Endothelial cell of umbilical vein (primary cell): Measurements from ENCODE around the gene KDM3A. TPM values are rescaled to one million over a fixed set of nuclear protein-coding genes. Genes with fewer than 3 reads are reported as not detected.

Source experiments
- BruUV-seq: library from RNA; stranded (reverse); fragments of 400-500 nt; replicated peaks from 2 replicates; lab custom pipeline; 2021; lab: Mats Ljungman, UMichigan
- CTCF ChIA-PET: fragments of 300-600, 350-600 bp; sonication (Branson Sonifier 250); formaldehyde crosslinking; loops from one replicate; lab custom pipeline; 2021; ENCODE audit warnings: antibody characterized with exemption, inconsistent platforms; lab: Charles Lee
- POLR2A ChIA-PET: fragments of 300-600, 350-600 bp; sonication (Branson Sonifier 250); formaldehyde crosslinking; loops from one replicate; lab custom pipeline; 2021; ENCODE audit warnings: antibody characterized with exemption, inconsistent platforms; lab: Charles Lee
- DNase-seq: peaks from one replicate; pipeline ENCODE4 v3.0.0-alpha.2; 2011; ENCODE audit warnings: low read depth, low spot score
- FAIRE-seq: peaks from 2 replicates; lab custom pipeline; 2011; peaks lifted over from hg19 to GRCh38; lab: Jason Lieb, UNC
- H2AFZ ChIP-seq: 2 replicates; pipeline ENCODE4 v1.6.0; 2012; ENCODE audit warnings: low read depth, low read length, control low read depth, inconsistent platforms
- H3K27ac ChIP-seq: 2 replicates; pipeline ENCODE4 v1.5.1; 2011; ENCODE audit warnings: low read depth, mild to moderate bottlenecking, control low read depth, low read length, moderate library complexity; ENCODE audit not compliant: insufficient read depth
- H3K27me3 ChIP-seq, 2 experiments: 2 replicates each; pipeline versions ENCODE4 v1.6.0 to v1.6.1; 2011; ENCODE audit warnings: low read length in 2 of 2, mixed read lengths in 1 of 2; ENCODE audit not compliant: control insufficient read depth in 2 of 2, insufficient read depth in 2 of 2
- H3K36me3 ChIP-seq, 2 experiments: 2 replicates in 1 of 2; 3 replicates in 1 of 2; pipeline ENCODE4 v1.5.1; 2011; ENCODE audit warnings: low read length in 2 of 2, mild to moderate bottlenecking in 1 of 2, moderate library complexity in 1 of 2; ENCODE audit not compliant: control insufficient read depth in 2 of 2, insufficient read depth in 2 of 2; ENCODE audit errors: extremely low read depth in 1 of 2
- H3K4me1 ChIP-seq: 3 replicates; pipeline ENCODE4 v1.5.1; 2011; ENCODE audit warnings: mild to moderate bottlenecking, low read length; ENCODE audit not compliant: control insufficient read depth, insufficient read depth; ENCODE audit errors: extremely low read depth
- H3K4me2 ChIP-seq: 2 replicates; pipeline ENCODE4 v1.6.1; 2011; ENCODE audit warnings: low read length, control low read depth, mixed read lengths; ENCODE audit not compliant: insufficient read depth
- H3K4me3 ChIP-seq, 3 experiments: fragments of 200-600 bp in 1 of 3; sonication (generic), shearing (Covaris generic) in 1 of 3; replicated peaks in 1 of 3; 2 replicates each; pipeline ENCODE4 v1.5.1; 2011 to 2016; ENCODE audit warnings: control low read depth in 3 of 3, low read length in 3 of 3, mild to moderate bottlenecking in 2 of 3, inconsistent platforms in 1 of 3, low read depth in 1 of 3, moderate library complexity in 1 of 3; ENCODE audit not compliant: insufficient read depth in 1 of 3
- H3K79me2 ChIP-seq: 2 replicates; pipeline ENCODE4 v1.6.0; 2012; ENCODE audit warnings: low read length, inconsistent platforms; ENCODE audit not compliant: control insufficient read depth, insufficient read depth
- H3K9ac ChIP-seq: replicated peaks from 2 replicates; pipeline ENCODE3; 2011; ENCODE audit warnings: low read length, control low read depth; ENCODE audit not compliant: insufficient read depth; ENCODE audit errors: extremely low read depth
- H3K9me1 ChIP-seq: replicated peaks from 3 replicates; pipeline ENCODE4 v1.6.0; 2011; ENCODE audit warnings: mild to moderate bottlenecking, low read length; ENCODE audit not compliant: control insufficient read depth, insufficient read depth; ENCODE audit errors: extremely low read depth
- H3K9me3 ChIP-seq: replicated peaks from 2 replicates; pipeline ENCODE4 v1.5.1; 2012; ENCODE audit warnings: low read length, inconsistent platforms; ENCODE audit not compliant: control insufficient read depth, insufficient read depth
- H4K20me1 ChIP-seq: replicated peaks from 2 replicates; pipeline ENCODE3; 2011; ENCODE audit warnings: mild to moderate bottlenecking, low read length; ENCODE audit not compliant: control insufficient read depth, insufficient read depth; ENCODE audit errors: extremely low read depth
- EZH2 ChIP-seq: IDR thresholded peaks from 2 replicates; pipeline ENCODE4 v1.6.1; 2012; ENCODE audit warnings: borderline replicate concordance, low read depth, mild to moderate bottlenecking, moderate library complexity, low read length, inconsistent platforms; ENCODE audit not compliant: severe bottlenecking
- FOS ChIP-seq: IDR thresholded peaks from 2 replicates; pipeline ENCODE4 v1.6.1; 2011; ENCODE audit warnings: mild to moderate bottlenecking, low read length, moderate library complexity, borderline replicate concordance; ENCODE audit not compliant: insufficient read depth
- GATA2 ChIP-seq: IDR thresholded peaks from 2 replicates; pipeline ENCODE4 v1.7.0; 2011; ENCODE audit warnings: low read depth, mild to moderate bottlenecking, moderate library complexity, mixed read lengths, low read length; ENCODE audit not compliant: insufficient read length, insufficient read depth
- JUN ChIP-seq: IDR thresholded peaks from 2 replicates; pipeline ENCODE4 v1.6.1; 2011; ENCODE audit warnings: borderline replicate concordance, low read depth; ENCODE audit not compliant: insufficient read length, insufficient read depth
- MYC ChIP-seq: IDR thresholded peaks from one replicate; pipeline ENCODE4 v1.6.1; 2011; ENCODE audit warnings: mild to moderate bottlenecking, low read depth, low read length
- POLR2A ChIP-seq: IDR thresholded peaks from 2 replicates; pipeline ENCODE4 v1.6.1; 2012; ENCODE audit warnings: low read depth, mild to moderate bottlenecking, control low read depth, low read length
- POLR2AphosphoS5 ChIP-seq: IDR thresholded peaks from 2 replicates; pipeline ENCODE4 v1.6.1; 2012; ENCODE audit warnings: low read depth, mild to moderate bottlenecking, control low read depth, low read length, moderate library complexity; ENCODE audit not compliant: insufficient read depth
- dilution Hi-C: fragments of 300-500 bp; cut with MboI; formaldehyde crosslinking; loops from one replicate; pipeline ENCODE4 v1.15.0; 2019; ENCODE audit warnings: low sequenced_read_pairs; ENCODE audit not compliant: extremely low pct_ligation_motif_present
- intact Hi-C: fragments of 100-400 bp; cut with micrococcal nuclease; formaldehyde crosslinking; loops from one replicate; pipeline ENCODE4 v1.10.0; 2022
- polyA plus RNA-seq, 4 experiments: library from polyadenylated mRNA; depleted of rRNA in 3 of 4; stranded (reverse) in 3 of 4; unstranded in 1 of 4; fragments of >200 nt; gene quantifications; 2 replicates each; pipeline versions ENCODE4 v1.2.1 to v1.2.3, GENCODE V29; 2011 to 2012; ENCODE audit warnings: missing spikeins in 1 of 4
- total RNA-seq: library from RNA; stranded (reverse); gene quantifications from 2 replicates; pipeline ENCODE4 v1.2.3, GENCODE V29; 2021
- TF ChIP-seq, protein P1 (sequence below): IDR thresholded peaks from 2 replicates; pipeline ENCODE4 v1.6.1; 2011; ENCODE audit not compliant: insufficient read depth, insufficient read length
- TF ChIP-seq, protein P2 (sequence below), 2 donors: IDR thresholded peaks; 1 replicate in 1 of 2; 2 replicates in 1 of 2; pipeline ENCODE4 v1.5.1; 2011; ENCODE audit warnings: low read length in 2 of 2, mild to moderate bottlenecking in 2 of 2, moderate library complexity in 2 of 2, control low read depth in 1 of 2, inconsistent platforms in 1 of 2, low read depth in 1 of 2; ENCODE audit not compliant: insufficient read depth in 1 of 2; ENCODE audit errors: extremely low read depth in 1 of 2

KDM3A gene
- total and polyA plus RNA-seq, 2 donors (not counting 3 experiments of a cell fraction or from before 2014, with no cell fraction given): 13.5 to 29.5 TPM

DNA sequence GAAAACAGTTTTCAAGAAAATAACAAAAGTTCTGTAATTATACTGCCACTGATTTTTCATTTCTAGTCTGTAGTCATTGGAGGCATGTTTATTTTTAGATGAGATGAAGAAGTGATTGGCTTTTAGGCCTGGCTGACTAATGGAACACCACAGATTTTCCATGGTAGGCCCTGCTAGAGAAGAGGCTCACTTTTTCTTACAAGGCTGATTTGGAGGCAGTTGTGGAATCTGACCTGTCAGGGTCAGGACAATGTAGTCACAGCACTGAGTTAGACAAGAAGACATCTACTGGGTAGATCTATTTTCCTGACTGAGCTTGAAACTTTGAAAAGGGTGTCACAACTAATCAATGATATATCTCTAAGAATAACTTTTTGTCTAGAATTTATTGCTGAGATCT is 43.9 kb downstream of the KDM3A start:
- no peaks in the 10 kb centered on the region for H3K79me2 ChIP-seq
- H3K4me3 ChIP-seq: no peak overlapping the region
- no TSS peak for BruUV-seq
- FAIRE-seq (no peak), DNase-seq (no peak)
- TF ChIP-seq, protein P1, sequence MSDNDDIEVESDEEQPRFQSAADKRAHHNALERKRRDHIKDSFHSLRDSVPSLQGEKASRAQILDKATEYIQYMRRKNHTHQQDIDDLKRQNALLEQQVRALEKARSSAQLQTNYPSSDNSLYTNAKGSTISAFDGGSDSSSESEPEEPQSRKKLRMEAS: no peak
- TF ChIP-seq POLR2AphosphoS5 (no peak), POLR2A (no peak), JUN (no peak), EZH2 (no peak), MYC (no peak), GATA2 (no peak), FOS (no peak)
- TF ChIP-seq, protein P2, sequence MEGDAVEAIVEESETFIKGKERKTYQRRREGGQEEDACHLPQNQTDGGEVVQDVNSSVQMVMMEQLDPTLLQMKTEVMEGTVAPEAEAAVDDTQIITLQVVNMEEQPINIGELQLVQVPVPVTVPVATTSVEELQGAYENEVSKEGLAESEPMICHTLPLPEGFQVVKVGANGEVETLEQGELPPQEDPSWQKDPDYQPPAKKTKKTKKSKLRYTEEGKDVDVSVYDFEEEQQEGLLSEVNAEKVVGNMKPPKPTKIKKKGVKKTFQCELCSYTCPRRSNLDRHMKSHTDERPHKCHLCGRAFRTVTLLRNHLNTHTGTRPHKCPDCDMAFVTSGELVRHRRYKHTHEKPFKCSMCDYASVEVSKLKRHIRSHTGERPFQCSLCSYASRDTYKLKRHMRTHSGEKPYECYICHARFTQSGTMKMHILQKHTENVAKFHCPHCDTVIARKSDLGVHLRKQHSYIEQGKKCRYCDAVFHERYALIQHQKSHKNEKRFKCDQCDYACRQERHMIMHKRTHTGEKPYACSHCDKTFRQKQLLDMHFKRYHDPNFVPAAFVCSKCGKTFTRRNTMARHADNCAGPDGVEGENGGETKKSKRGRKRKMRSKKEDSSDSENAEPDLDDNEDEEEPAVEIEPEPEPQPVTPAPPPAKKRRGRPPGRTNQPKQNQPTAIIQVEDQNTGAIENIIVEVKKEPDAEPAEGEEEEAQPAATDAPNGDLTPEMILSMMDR (IDR thresholded peaks at IDR 0.05; ENCODE audit: extremely low read depth in 1 of 2, insufficient read depth in 1 of 2, low read depth in 1 of 2, low read length in 2 of 2): no peak
- no peak overlapping the region for H3K9ac ChIP-seq
- H3K27me3 ChIP-seq: no peaks in the 10 kb centered on the region
- no peak overlapping the region for H3K27ac ChIP-seq
- CTCF ChIA-PET: no interaction called here
- peaks cover 36 to 40% of the 10 kb centered on the region in 2 experiments for H3K36me3 ChIP-seq
- H3K9me1 ChIP-seq: no peaks in the 10 kb centered on the region
- intact Hi-C loops: loop anchor here (5.0 kb wide), 1 partner anchor 137 kb away; the partner anchor contains the start of gene RNF103
- dilution Hi-C loops: no loop called here
- no peaks in the 10 kb centered on the region for H3K4me1 ChIP-seq
- H2AFZ ChIP-seq: no peak overlapping the region
- H3K9me3 ChIP-seq: no peaks in the 10 kb centered on the region
- no peaks in the 10 kb centered on the region for H4K20me1 ChIP-seq
- H3K4me2 ChIP-seq: no peak overlapping the region
- POLR2A ChIA-PET: no interaction called here
